GM12878 (cell line): Measurements from ENCODE around the gene PTBP1. TPM values are rescaled to one million over a fixed set of nuclear protein-coding genes. Genes with fewer than 3 reads are reported as not detected.

Experiments used
- ATAC-seq: fragments of 200-7000 bp; cut with Tn5 transposase; 3 replicates; pipeline ENCODE4 v1.9.1; 2020; ENCODE audit warnings: mild to moderate bottlenecking, moderate library complexity
- Bru-seq: library from RNA; stranded (reverse); fragments of 400-500 nt; gene quantifications from one replicate; lab custom pipeline; 2021; lab: Mats Ljungman, UMichigan
- BruChase-seq, 2 experiments: library from RNA; stranded (reverse); fragments of 400-500 nt; gene quantifications; one replicate each; lab custom pipeline; 2021; lab: Mats Ljungman, UMichigan
- BruUV-seq: library from RNA; stranded (reverse); fragments of 400-500 nt; replicated peaks from 2 replicates; lab custom pipeline; 2021; lab: Mats Ljungman, UMichigan
- CTCF ChIA-PET: fragments of 300-600 bp; sonication (Branson Sonifier 250); formaldehyde crosslinking; extraction: SDS; loops from one replicate; lab custom pipeline; 2021; ENCODE audit warnings: inconsistent platforms; lab: Yijun Ruan, JAX
- POLR2A ChIA-PET: fragments of 350-600 bp; formaldehyde crosslinking; extraction: SDS; loops from one replicate; lab custom pipeline; 2021; ENCODE audit warnings: inconsistent platforms; lab: Charles Lee
- RAD21 ChIA-PET: fragments of 300-600 bp; sonication (Branson Sonifier 250); formaldehyde crosslinking; loops from one replicate; lab custom pipeline; 2023; ENCODE audit warnings: antibody characterized with exemption; ENCODE audit not compliant: unreplicated experiment; lab: Charles Lee
- SMC1A ChIA-PET: fragments of 300-600 bp; sonication (Branson Sonifier 250); formaldehyde crosslinking; loops from one replicate; lab custom pipeline; 2023; ENCODE audit not compliant: unreplicated experiment, uncharacterized antibody; lab: Charles Lee
- DNase-seq: peaks from one replicate; pipeline ENCODE4 v3.0.0-alpha.2; 2011; ENCODE audit warnings: low read depth, low spot score
- FAIRE-seq: peaks from 3 replicates; lab custom pipeline; 2011; peaks lifted over from hg19 to GRCh38; lab: Jason Lieb, UNC
- H2AFZ ChIP-seq: 2 replicates; pipeline ENCODE4 v1.6.0; 2011; ENCODE audit warnings: low read depth, low read length, control low read depth; ENCODE audit not compliant: control insufficient read depth
- H3K27ac ChIP-seq: 2 replicates; pipeline ENCODE4 v1.5.1; 2011; ENCODE audit warnings: control low read depth; ENCODE audit not compliant: control insufficient read depth, insufficient read depth
- H3K27me3 ChIP-seq, 2 experiments: replicated peaks in 1 of 2; 2 replicates each; pipeline versions ENCODE4 v1.6.0 to v1.6.1; 2011; ENCODE audit warnings: low read length in 1 of 2; ENCODE audit not compliant: control insufficient read depth in 2 of 2, insufficient read depth in 2 of 2
- H3K36me3 ChIP-seq, 2 experiments: 2 replicates each; pipeline ENCODE4 v1.5.1; 2011; ENCODE audit warnings: low read length in 1 of 2; ENCODE audit not compliant: control insufficient read depth in 2 of 2, insufficient read depth in 2 of 2
- H3K4me1 ChIP-seq: 2 replicates; pipeline ENCODE4 v1.6.1; 2011; ENCODE audit warnings: mild to moderate bottlenecking, low read length, moderate library complexity, mixed read lengths; ENCODE audit not compliant: control insufficient read depth, insufficient read depth
- H3K4me2 ChIP-seq: 2 replicates; pipeline ENCODE4 v1.6.0; 2011; ENCODE audit warnings: control low read depth; ENCODE audit not compliant: control insufficient read depth, insufficient read depth
- H3K4me3 ChIP-seq: fragments of 200-600 bp; sonication (generic); 2 replicates; pipeline ENCODE4 v1.5.1; 2016
- H3K79me2 ChIP-seq: 2 replicates; pipeline ENCODE4 v1.6.0; 2011; ENCODE audit warnings: low read length; ENCODE audit not compliant: control insufficient read depth, insufficient read depth
- H3K9ac ChIP-seq: 2 replicates; pipeline ENCODE4 v1.8.0; 2011; ENCODE audit warnings: low read length, control low read depth, mixed read lengths; ENCODE audit not compliant: control insufficient read depth, insufficient read depth
- H3K9me3 ChIP-seq: replicated peaks from 3 replicates; pipeline ENCODE4 v1.5.1; 2011; ENCODE audit warnings: mild to moderate bottlenecking, low read length; ENCODE audit not compliant: control insufficient read depth, insufficient read depth
- H4K20me1 ChIP-seq: 2 replicates; pipeline ENCODE4 v1.6.0; 2011; ENCODE audit not compliant: control insufficient read depth, insufficient read depth
- BCL3 ChIP-seq: IDR thresholded peaks from 2 replicates; pipeline ENCODE4 v1.6.1; 2011; ENCODE audit warnings: borderline replicate concordance, low read depth, mild to moderate bottlenecking, moderate library complexity, low read length; ENCODE audit not compliant: insufficient read depth, poor library complexity, severe bottlenecking
- CHD4 ChIP-seq: fragments of 200-600 bp; sonication (generic); IDR thresholded peaks from 2 replicates; pipeline ENCODE4 v1.6.1; 2016; ENCODE audit warnings: mild to moderate bottlenecking
- MEF2A ChIP-seq: IDR thresholded peaks from 2 replicates; pipeline ENCODE4 v1.6.1; 2011; ENCODE audit warnings: low read depth, mild to moderate bottlenecking, low read length, moderate library complexity; ENCODE audit not compliant: insufficient read depth
- PBX3 ChIP-seq: IDR thresholded peaks from 2 replicates; pipeline ENCODE4 v1.6.1; 2011; ENCODE audit warnings: mild to moderate bottlenecking, low read depth, low read length, moderate library complexity; ENCODE audit not compliant: insufficient replicate concordance
- PRDM15 ChIP-seq: fragments of 450-650 bp; formaldehyde crosslinking; IDR thresholded peaks from 2 replicates; pipeline ENCODE4 v1.4.0; 2020; ENCODE audit warnings: mild to moderate bottlenecking, moderate library complexity
- RB1 ChIP-seq: fragments of 450-650 bp; formaldehyde crosslinking; IDR thresholded peaks from 2 replicates; pipeline ENCODE4 v1.6.1; 2017; ENCODE audit warnings: mild to moderate bottlenecking, borderline replicate concordance
- SP1 ChIP-seq: IDR thresholded peaks from one replicate; pipeline ENCODE4 v1.6.1; 2011; ENCODE audit warnings: low read depth, low read length
- TBL1XR1 ChIP-seq: IDR thresholded peaks from 2 replicates; pipeline ENCODE4 v1.6.1; 2012; ENCODE audit warnings: low read depth, low read length, improper control_type of control experiment
- WGBS: methylation state at CpG from one replicate; pipeline ENCODE4 v1.1.6; 2016; ENCODE audit warnings: low lambda C conversion rate; ENCODE audit not compliant: insufficient replicate concordance, insufficient coverage; ENCODE audit errors: missing lambda C conversion rate; 5-methylcytosine and 5-hydroxymethylcytosine counted together
- in situ Hi-C: fragments of 300-500 bp; cut with MboI; formaldehyde crosslinking; loops from 9 replicates; pipeline ENCODE4 v1.14.3; 2018; ENCODE audit warnings: mixed read lengths
- intact Hi-C: fragments of 100-400 bp; cut with micrococcal nuclease; formaldehyde crosslinking; loops from one replicate; pipeline ENCODE4 v1.14.2; 2022; ENCODE audit not compliant: unreplicated experiment
- long read RNA-seq, 2 experiments: library from polyadenylated mRNA; unstranded; transcript quantifications; one replicate each; pipeline ENCODE4 v2.0.0, GENCODE V29; 2019 to 2020
- polyA minus RNA-seq, 3 experiments: library from RNA; depleted of rRNA, polyadenylated mRNA; stranded (reverse); fragments of >200 nt; gene quantifications; 2 replicates each; pipeline ENCODE4 v1.2.3, GENCODE V29; 2011
- polyA plus RNA-seq, 11 experiments: library from polyadenylated mRNA; depleted of rRNA in 4 of 11; unstranded in 6 of 11; stranded (reverse) in 5 of 11; fragments of >200 nt; fragmentation: Nextera tagmentation in 4 of 11; fragmentation: Illumina TruSeq in 1 of 11; extraction: Ambion mirVana in 4 of 11; extraction: Trizol in 1 of 11; gene quantifications; 1 replicate in 1 of 11; 2 replicates in 10 of 11; pipeline versions ENCODE4 v1.2.1 to v1.2.3, GENCODE V29; 2011 to 2016; ENCODE audit warnings: inconsistent platforms in 2 of 11, missing spikeins in 2 of 11, low read depth in 1 of 11
- total RNA-seq, 4 experiments: library from RNA; depleted of rRNA in 3 of 4; stranded (reverse); fragments of >200 nt in 3 of 4; fragmentation: Illumina TruSeq in 1 of 4; extraction: Trizol in 1 of 4; gene quantifications; 2 replicates each; pipeline versions ENCODE4 v1.2.1 to v1.2.3, GENCODE V29; 2013 to 2021

Gene PTBP1
- total RNA-seq (2013; cell fraction: nucleolus; rRNA removed): 155 and 159 TPM in 2 replicates
- total RNA-seq (2014; rRNA removed): 179 and 217 TPM in 2 replicates
- 78.0 and 93.5 TPM in 2 replicates for total RNA-seq (2014; rRNA removed; fragmentation: Illumina TruSeq; extraction: Trizol)
- total RNA-seq (2021): 464 and 532 TPM in 2 replicates
- polyA plus RNA-seq (2011; ENCODE audit: low read depth): 160 TPM
- 38.2 and 161 TPM in 2 replicates for polyA plus RNA-seq (2011; rRNA removed)
- 124 and 140 TPM in 2 replicates for polyA plus RNA-seq (2011; cell fraction: cytosol; rRNA removed)
- polyA plus RNA-seq (2011; cell fraction: nucleus; rRNA removed): 617 and 643 TPM in 2 replicates
- polyA plus RNA-seq (2012): 202 and 308 TPM in 2 replicates
- 178 and 225 TPM in 2 replicates for polyA plus RNA-seq (2014; fragmentation: Illumina TruSeq; extraction: Trizol)
- polyA plus RNA-seq (2014; fragmentation: Nextera tagmentation; extraction: Ambion mirVana): 10 to 100 TPM; 13.1 to 31.6 TPM
- polyA plus RNA-seq (2014; rRNA removed): 218 and 343 TPM in 2 replicates
- polyA plus RNA-seq (2016; fragmentation: Nextera tagmentation; extraction: Ambion mirVana): 100 to 1,000 TPM; 285 to 330 TPM
- 142 and 159 TPM in 2 replicates for polyA minus RNA-seq (2011; rRNA and poly(A)+ RNA removed)
- 158 and 187 TPM in 2 replicates for polyA minus RNA-seq (2011; cell fraction: cytosol; rRNA and poly(A)+ RNA removed)
- polyA minus RNA-seq (2011; cell fraction: nucleus; rRNA and poly(A)+ RNA removed): 106 and 165 TPM in 2 replicates
- Bru-seq, nascent RNA: percentile 93 among the genes with signal in this experiment
- percentile 99 among the genes with signal in this experiment for BruChase-seq, experiment 1, labeled RNA remaining after a 6-hour chase
- percentile 98 among the genes with signal in this experiment for BruChase-seq, experiment 2, labeled RNA remaining after a 2-hour chase
- long read RNA-seq, experiment 1, transcript PTBP1-201 (14 exons, 3,155 nt): major isoform, 56 of 130 reads
- long read RNA-seq, experiment 1, transcript PTBP1-203 (15 exons, 3,598 nt): minor isoform, 25 of 130 reads
- long read RNA-seq, experiment 1, partial matches to known transcripts: 28 of 130 reads
- long read RNA-seq, experiment 1, other reads (novel, unspliced or antisense): 19 of 130 reads
- long read RNA-seq, experiment 2, transcript PTBP1-201 (14 exons, 3,155 nt): major isoform, 8 of 30 reads
- long read RNA-seq, experiment 2, partial matches to known transcripts: 19 of 30 reads
- long read RNA-seq, experiment 2, other reads (novel, unspliced or antisense): 1 of 30 reads

- H3K4me1 ChIP-seq: peaks cover 7% of the 10 kb centered on the region; the same call in 1 of the 2 replicates
- peak; percentile 100 for FAIRE-seq
- BruUV-seq: no TSS peak
- ChIA-PET RAD21 (no interaction called here), SMC1A (no interaction called here), CTCF (no interaction called here), POLR2A (interaction anchor here (1.3 kb wide), 1 partner anchor 110 kb away, joined by 3 read pairs; no protein-coding TSS in a partner anchor)
- under 1% methylated on average over 77 of the region's 83 CpGs for WGBS
- in situ Hi-C loops (no loop called here), intact Hi-C loops (loop anchor here (2.0 kb wide), 1 partner anchor 224 kb away; the partner anchor contains the start of gene BSG)
- H3K4me3 ChIP-seq: peak within 1 kb of the TSS; percentile 92
- DNase-seq: peak; percentile 100
- H3K9me3 ChIP-seq: no peaks in the 10 kb centered on the region
- peak within 1 kb of the TSS; percentile 97 for H2AFZ ChIP-seq
- no peaks in the 10 kb centered on the region for H3K27me3 ChIP-seq
- ATAC-seq: peak; percentile 93
- peak within 1 kb of the TSS; percentile 98 for H3K9ac ChIP-seq
- H4K20me1 ChIP-seq: peaks cover 30% of the 10 kb centered on the region
- peaks cover 11 to 20% of the 10 kb centered on the region in 2 experiments; a peak in 3 of 4 replicates for H3K36me3 ChIP-seq
- H3K79me2 ChIP-seq: peaks cover 42% of the 10 kb centered on the region
- H3K27ac ChIP-seq: peak within 1 kb of the TSS; percentile 90
- peak within 1 kb of the TSS; percentile 84 for H3K4me2 ChIP-seq
- 0 out of 2 replicates have a peak, but pooled peaks have one; percentile 27 for TF ChIP-seq MEF2A
- TF ChIP-seq PBX3: peak; percentile 88
- TF ChIP-seq RB1: no peak; the same call in 1 of the 2 replicates
- TF ChIP-seq CHD4: no peak
- TF ChIP-seq TBL1XR1: peak; percentile 41
- peak; percentile 98 for TF ChIP-seq SP1
- peak; percentile 82 for TF ChIP-seq PRDM15 (CRISPR knock-in tag)
- no peak for TF ChIP-seq BCL3
These were observed at the start of gene PTBP1 for GRCh38 chr19:796692-797527. Gene PTBP1 (plus strand): TSS chr19:797452. CDS start chr19:797498, 46 bp downstream.
